HG03039 (cell line): ENCODE data around the gene INPP5D.

Experiments
- ATAC-seq: cut with Tn5 transposase; IDR thresholded peaks from one replicate; pipeline ENCODE4 v1.9.1; 2021; ENCODE audit warnings: mild to moderate bottlenecking, moderate library complexity; ENCODE audit not compliant: unreplicated experiment

The INPP5D gene

DNA sequence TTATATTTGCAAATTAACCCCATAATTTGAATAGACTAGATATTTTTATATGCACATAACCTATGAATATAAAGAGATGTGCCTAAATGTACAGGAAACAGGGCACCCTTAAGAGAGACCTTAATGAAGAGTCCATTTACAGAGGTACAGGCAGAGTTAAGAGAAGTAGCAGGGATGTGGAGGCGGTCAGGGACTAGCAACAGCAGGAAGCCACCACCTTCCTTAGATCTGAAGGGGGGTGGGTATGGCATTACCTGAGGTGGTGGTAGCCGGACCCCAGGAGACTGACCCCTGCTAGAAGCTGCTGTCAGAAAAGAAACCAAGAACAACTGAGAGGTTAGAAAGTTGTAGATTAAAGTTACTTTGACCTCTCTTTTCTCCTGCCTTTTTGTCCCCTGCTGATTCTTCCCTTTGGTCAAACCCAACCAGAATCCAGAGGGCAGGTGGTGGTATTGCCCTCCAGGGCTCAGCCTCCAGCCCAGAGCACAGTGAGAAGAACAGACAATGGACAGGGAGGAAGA is 166.4 kb downstream of the INPP5D start:
- ATAC-seq: no peak

- ATAC-seq: no peak
Measured at GRCh38 chr2:233227346-233227978, 167.3 kb downstream of the INPP5D start.

DNA sequence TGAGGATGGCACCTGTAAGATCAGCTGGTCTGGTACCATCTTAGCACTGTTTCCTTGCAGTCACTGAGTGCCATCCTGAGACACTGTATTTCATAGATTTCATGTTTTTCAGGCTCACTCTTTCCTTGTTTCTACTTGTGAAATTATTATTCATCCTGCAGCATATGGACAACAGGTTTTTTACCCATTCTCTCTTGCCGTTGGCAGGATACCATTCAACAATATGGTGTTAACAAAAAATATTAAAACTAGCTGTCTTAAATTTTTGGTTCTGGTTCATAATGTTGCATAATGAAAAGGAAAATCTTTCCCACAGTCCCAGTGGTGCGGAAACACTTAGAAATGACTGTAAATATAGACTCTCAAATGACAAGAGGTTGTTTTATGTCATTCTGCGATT is 168.2 kb downstream of the INPP5D start:
- ATAC-seq: no peak

GRCh38 chr2:233233618-233234230 is 173.6 kb downstream of the INPP5D start:
- ATAC-seq: no peak

- ATAC-seq: no peak
Measured at GRCh38 chr2:233234264-233234663, 174.1 kb downstream of the INPP5D start.

GRCh38 chr2:233234996-233235395 is 174.9 kb downstream of the INPP5D start:
- no peak for ATAC-seq

GRCh38 chr2:233235977-233236376 is 175.8 kb downstream of the INPP5D start:
- no peak for ATAC-seq

DNA sequence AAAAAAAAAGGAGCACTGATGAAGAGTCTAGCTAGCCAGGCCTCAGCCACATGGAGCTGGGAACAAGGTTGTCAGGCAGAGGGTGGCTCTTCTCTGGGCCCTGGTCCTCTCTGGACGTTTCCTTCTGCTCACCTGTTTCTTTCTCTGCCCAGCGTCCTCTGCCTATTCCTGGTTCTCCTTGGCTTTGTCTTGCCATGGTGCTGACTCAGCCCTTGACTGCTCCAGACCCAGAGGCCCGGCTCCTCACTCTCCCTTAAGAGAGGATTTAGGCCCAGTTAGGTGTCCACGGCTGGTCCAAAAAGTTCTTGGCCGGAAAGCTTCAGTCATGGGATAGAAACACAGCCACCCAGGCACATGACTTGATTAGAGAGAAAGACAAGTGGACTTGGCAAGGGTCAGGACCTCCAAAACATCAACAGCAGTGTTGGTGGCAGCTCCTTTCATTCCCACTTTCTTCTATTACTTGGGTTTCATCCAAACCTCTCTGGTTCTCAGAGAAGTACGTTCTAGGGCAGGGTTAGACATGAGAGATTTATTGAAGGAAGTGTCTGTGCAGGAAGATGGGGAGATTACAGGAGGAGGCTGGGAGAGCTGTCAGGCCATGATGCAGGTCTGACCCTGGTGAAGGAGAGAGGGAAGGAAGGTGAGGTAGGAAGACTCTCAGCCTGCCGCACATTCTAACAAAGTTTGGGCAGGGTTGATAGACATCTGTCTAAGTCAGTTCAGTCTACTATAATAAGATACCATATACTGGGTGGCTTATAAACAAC is 176.9 kb downstream of the INPP5D start:
- no peak for ATAC-seq

DNA sequence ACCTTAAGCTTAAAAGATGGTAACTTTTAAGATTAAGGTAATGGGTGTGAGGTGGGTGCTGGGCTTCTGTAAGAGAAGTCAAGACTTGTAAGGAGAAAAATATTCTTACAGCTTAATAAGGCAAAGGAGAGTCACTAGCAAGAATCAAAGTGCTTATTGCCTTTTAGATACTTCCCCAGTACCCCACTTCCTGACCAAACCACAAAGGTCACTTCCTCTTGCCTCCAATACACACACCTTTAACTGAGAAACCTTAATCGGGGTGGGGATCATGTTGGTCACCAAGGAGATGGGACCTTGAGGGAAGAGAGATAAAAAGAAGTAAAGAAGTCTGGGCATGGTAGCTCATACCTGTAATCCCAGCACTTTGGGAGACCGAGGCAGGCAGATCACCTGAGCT is 180.8 kb downstream of the INPP5D start:
- no peak for ATAC-seq

DNA sequence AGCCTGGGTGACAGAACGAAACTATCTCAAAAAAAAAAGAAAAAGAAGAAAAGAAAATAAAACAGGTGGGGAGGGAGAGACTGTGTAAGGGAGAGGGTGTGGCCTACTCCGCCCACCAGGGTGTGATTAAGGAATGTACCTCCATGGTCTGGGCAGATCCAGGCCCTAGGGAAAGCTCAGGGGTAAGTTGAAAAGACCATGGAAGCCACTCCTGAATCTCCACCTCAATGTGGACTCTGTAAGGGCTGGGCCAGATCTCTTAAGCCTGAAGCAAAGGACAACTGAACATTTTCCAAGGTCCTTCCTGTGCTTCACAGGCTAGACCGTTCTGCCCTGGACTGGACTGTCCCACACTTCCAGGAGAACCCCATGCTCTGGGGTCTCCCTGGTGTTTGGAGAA is 181.7 kb downstream of the INPP5D start:
- no peak for ATAC-seq

DNA sequence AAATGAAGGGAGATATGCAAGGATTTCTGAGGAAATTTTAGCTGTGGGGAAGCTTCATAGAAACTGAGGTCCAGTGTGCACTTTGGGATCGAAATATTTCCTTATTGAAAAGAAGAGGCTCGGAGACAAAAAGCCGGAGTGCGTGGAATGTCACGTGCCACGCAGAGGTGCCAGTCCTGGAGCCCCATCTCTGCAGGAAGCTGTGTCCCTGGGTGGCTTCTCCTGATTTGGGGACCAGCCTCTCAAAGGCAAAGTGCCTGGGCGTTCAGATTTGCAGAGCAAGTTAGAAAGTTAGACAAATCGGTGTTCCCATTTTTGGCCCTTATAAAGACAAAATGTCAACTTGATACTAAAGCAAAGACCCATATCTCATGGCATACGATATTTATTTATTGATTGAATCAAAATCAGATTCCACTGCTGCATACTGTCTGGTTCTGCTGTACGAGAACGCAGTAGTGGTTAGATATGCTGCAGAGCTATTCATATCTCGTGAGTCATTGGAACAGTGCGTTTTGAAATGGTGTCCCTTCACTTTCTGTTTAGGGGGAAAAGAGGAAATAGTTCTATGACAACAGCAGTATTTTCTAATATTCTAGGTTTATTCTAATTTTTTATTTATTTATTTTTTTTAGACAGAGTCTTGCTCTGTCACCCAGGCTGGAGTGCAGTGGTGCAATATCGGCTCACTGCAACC is 182.2 kb downstream of the INPP5D start:
- ATAC-seq: no peak

- no peak for ATAC-seq
Measured at GRCh38 chr2:233243348-233243747, 183.2 kb downstream of the INPP5D start.

DNA sequence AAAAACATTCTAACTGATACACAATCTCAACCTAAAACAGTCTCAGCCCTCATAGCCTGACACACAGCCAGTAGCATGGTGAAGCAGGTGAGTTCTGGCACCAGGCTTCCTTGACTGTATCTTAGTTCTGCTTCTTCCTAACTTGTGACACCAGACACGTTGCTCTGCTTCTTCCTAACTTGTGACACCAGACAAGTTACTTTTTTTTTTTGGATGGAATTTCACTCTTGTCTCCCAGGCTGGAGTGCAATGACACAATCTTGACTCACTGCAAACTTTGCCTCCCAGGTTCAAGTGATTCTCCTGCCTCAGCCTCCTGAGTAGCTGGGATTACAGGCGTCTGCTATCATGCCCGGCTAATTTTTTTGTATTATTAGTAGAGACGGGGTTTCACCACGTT is 184.7 kb downstream of the INPP5D start:
- ATAC-seq: no peak

- no peak for ATAC-seq
Measured at GRCh38 chr2:233245406-233245805, 185.3 kb downstream of the INPP5D start.

- ATAC-seq: no peak
Measured at GRCh38 chr2:233247116-233247515, 187.0 kb downstream of the INPP5D start.

- no peak for ATAC-seq
Measured at GRCh38 chr2:233247744-233248143, 187.6 kb downstream of the INPP5D start.

GRCh38 chr2:233248999-233249398 is 188.9 kb downstream of the INPP5D start:
- no peak for ATAC-seq

DNA sequence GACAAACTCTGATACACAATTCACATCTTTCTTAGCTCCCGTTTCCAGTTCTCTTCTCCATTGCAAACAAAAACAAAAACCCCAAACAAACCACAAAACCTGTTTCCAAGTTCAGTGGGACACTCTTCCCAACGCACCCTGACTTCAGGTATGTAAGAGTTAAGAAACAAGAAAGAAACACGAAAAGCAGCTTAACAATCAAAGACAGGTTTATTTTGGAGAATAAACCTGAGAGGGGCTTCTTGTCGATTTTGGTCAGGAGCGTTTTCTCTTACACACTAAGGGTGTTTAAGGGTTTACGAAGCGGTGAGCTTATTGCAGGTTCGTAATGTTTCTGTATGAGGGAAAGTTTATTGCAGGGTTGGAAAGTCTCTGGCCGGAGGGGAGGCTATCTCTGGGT is 190.4 kb downstream of the INPP5D start:
- no peak for ATAC-seq

- no peak for ATAC-seq
Measured at GRCh38 chr2:233250985-233251305, 190.8 kb downstream of the INPP5D start.

DNA sequence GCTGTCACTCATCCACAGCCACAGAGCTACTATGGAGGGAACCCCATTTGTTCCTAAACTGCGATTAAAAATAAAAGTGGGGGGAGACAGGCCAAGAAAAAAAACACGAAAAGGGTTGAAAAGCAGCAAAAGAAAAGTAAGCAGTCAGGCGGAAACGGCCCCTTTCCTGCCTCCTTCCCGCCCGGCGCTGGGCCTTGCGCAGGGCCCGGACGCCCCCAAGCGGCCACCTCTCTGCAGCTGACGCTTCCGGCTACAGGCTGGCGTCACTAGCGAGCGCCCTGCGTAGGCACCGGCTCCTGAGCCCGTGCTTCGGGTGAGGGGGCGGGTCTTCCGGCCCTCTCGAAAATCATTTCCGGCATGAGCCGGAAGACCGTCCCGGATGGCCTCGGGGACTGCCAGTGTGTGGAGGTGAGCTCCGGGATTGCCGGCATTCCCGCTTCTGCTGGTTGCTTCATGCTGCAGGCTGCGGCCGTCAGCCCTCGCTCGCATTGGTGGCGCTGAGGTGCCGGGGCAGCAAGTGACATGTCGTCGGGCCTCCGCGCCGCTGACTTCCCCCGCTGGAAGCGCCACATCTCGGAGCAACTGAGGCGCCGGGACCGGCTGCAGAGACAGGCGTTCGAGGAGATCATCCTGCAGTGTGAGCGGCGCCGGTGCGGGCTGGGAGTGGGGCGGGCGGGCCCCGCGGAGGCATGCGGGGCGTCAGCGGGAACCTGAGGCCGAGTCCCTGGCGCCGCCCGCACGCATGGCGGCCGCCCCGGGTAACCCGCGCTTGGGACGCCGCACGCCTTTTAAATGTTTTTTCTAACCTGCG is 191.4 kb downstream of the INPP5D start, which contains the start of gene ATG16L1:
Gene ATG16L1 (plus strand): TSS at position 368 of the 811 bp plus-strand sequence. CDS start 155 bp downstream, at position 523.
- ATAC-seq: peak; percentile 91

DNA sequence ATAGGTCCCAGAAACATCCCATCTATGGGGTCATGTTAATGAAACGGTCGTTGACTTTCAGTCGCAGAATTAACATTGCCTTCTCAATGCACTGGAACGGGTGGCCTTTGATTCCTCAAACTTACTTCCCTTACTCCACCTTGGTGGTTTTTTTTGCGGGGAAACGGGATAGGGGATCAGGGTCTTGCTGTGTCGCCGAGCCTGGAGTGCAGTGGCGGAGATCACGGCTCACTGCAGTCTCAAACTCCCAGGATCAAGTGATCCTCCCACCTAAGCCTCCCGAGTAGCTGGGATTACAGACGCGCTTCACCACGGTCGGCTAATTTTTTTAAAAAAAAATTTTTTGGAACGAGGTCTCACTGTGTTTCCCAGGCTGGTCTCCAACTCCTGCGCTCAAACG is 192.1 kb downstream of the INPP5D start:
- no peak for ATAC-seq
